HepG2 (cell line): ENCODE results near the gene KMT2E. TPM values are rescaled to one million over a fixed set of nuclear protein-coding genes. Genes with fewer than 3 reads are reported as not detected.

ENCODE experiments used
- ATAC-seq: fragments of 200-7000 bp; cut with Tn5 transposase; 3 replicates; pipeline ENCODE4 v1.9.1; 2020; ENCODE audit warnings: mild to moderate bottlenecking, moderate library complexity
- BruUV-seq: library from RNA; stranded (reverse); fragments of 400-500 nt; replicated peaks from 2 replicates; lab custom pipeline; 2021; lab: Mats Ljungman, UMichigan
- CTCF ChIA-PET: fragments of 300-600 bp; formaldehyde crosslinking; extraction: SDS; loops from one replicate; lab custom pipeline; 2021; ENCODE audit warnings: low total read pairs, inconsistent platforms, low intra/inter-chr PET ratio; lab: Yijun Ruan, JAX
- POLR2A ChIA-PET: fragments of 350-600 bp; sonication (Branson Sonifier 250); formaldehyde crosslinking; loops from one replicate; lab custom pipeline; 2020; ENCODE audit warnings: antibody characterized with exemption, inconsistent platforms; lab: Yijun Ruan, JAX
- DNase-seq: peaks from one replicate; pipeline ENCODE4 v3.0.0-alpha.2; 2015; ENCODE audit warnings: low spot score
- FAIRE-seq: peaks from 3 replicates; lab custom pipeline; 2011; peaks lifted over from hg19 to GRCh38; lab: Jason Lieb, UNC
- H2AFZ ChIP-seq: one replicate; pipeline ENCODE4 v1.6.1; 2011; ENCODE audit warnings: low read length, inconsistent platforms
- H3K27ac ChIP-seq: fragments of 300-600 bp; 3 replicates; pipeline ENCODE4 v1.8.0; 2011; ENCODE audit warnings: mixed run types, mild to moderate bottlenecking, mixed read lengths, low read length, inconsistent platforms; ENCODE audit not compliant: insufficient read depth; ENCODE audit errors: extremely low read length
- H3K27me3 ChIP-seq, 2 experiments: fragments of 200-600 bp in 1 of 2; 2 replicates in 1 of 2; 3 replicates in 1 of 2; pipeline versions ENCODE4 v1.6.0 to v1.8.0; 2011; ENCODE audit warnings: low read length in 2 of 2, mild to moderate bottlenecking in 2 of 2, moderate library complexity in 2 of 2, inconsistent platforms in 1 of 2; ENCODE audit not compliant: insufficient read depth in 2 of 2, control insufficient read depth in 1 of 2
- H3K36me3 ChIP-seq, 2 experiments: fragments of 200-600 bp in 1 of 2; replicated peaks in 1 of 2; 2 replicates in 1 of 2; 3 replicates in 1 of 2; pipeline versions ENCODE4 v1.5.1 to v1.8.0; 2011; ENCODE audit warnings: low read length in 2 of 2, inconsistent platforms in 1 of 2; ENCODE audit not compliant: insufficient read depth in 2 of 2, control insufficient read depth in 1 of 2
- H3K4me1 ChIP-seq: 2 replicates; pipeline ENCODE4 v1.5.1; 2012; ENCODE audit warnings: low read length, inconsistent platforms; ENCODE audit not compliant: insufficient read depth
- H3K4me2 ChIP-seq: 2 replicates; pipeline ENCODE4 v1.6.0; 2011; ENCODE audit warnings: low read depth, low read length, inconsistent platforms
- H3K4me3 ChIP-seq, 3 experiments: fragments of 200-600 bp in 1 of 3; sonication (generic), shearing (Covaris generic) in 1 of 3; replicated peaks in 1 of 3; 2 replicates each; pipeline ENCODE4 v1.5.1; 2011 to 2016; ENCODE audit warnings: low read length in 3 of 3, inconsistent platforms in 2 of 3, low read depth in 2 of 3, mild to moderate bottlenecking in 2 of 3, control low read depth in 1 of 3, mixed read lengths in 1 of 3; ENCODE audit not compliant: insufficient read depth in 1 of 3
- H3K79me2 ChIP-seq: one replicate; pipeline ENCODE4 v1.6.1; 2011; ENCODE audit warnings: low read length, inconsistent platforms; ENCODE audit not compliant: insufficient read depth
- H3K9ac ChIP-seq: 2 replicates; pipeline ENCODE4 v1.6.0; 2011; ENCODE audit warnings: mild to moderate bottlenecking, low read depth, low read length, inconsistent platforms; ENCODE audit not compliant: insufficient read depth
- H3K9me3 ChIP-seq: 2 replicates; pipeline ENCODE4 v1.5.1; 2012; ENCODE audit warnings: mild to moderate bottlenecking, low read length
- H4K20me1 ChIP-seq: 2 replicates; pipeline ENCODE4 v1.6.0; 2011; ENCODE audit warnings: inconsistent platforms, mild to moderate bottlenecking, low read length, moderate library complexity; ENCODE audit not compliant: insufficient read depth
- HOXA7 ChIP-seq: sonication (generic); formaldehyde crosslinking; IDR thresholded peaks from 2 replicates; pipeline ENCODE4 v1.8.1; 2022; ENCODE audit warnings: mild to moderate bottlenecking, missing genetic modification reagents, moderate library complexity
- MBD4 ChIP-seq: IDR thresholded peaks from 2 replicates; pipeline ENCODE4 v1.6.1; 2012; ENCODE audit warnings: low read length, inconsistent platforms, borderline replicate concordance
- NR2F1 ChIP-seq, 2 experiments: fragments of 450-650 bp in 1 of 2; formaldehyde crosslinking in 1 of 2; IDR thresholded peaks; 2 replicates each; pipeline versions ENCODE4 v1.5.0 to v1.6.1; 2016 to 2020; ENCODE audit warnings: mild to moderate bottlenecking in 1 of 2, missing compliant biosample characterization in 1 of 2, missing genetic modification reagents in 1 of 2, moderate library complexity in 1 of 2
- PAF1 ChIP-seq: IDR thresholded peaks from 2 replicates; pipeline ENCODE4 v1.6.1; 2016; ENCODE audit warnings: missing genetic modification reagents, missing compliant biosample characterization
- POLR2G ChIP-seq: fragments of 200-400 bp; formaldehyde crosslinking; IDR thresholded peaks from 2 replicates; pipeline ENCODE4 v1.6.1; 2018; ENCODE audit warnings: mild to moderate bottlenecking, low read depth, low read length, moderate library complexity
- RAD51 ChIP-seq: fragments of 450-650 bp; IDR thresholded peaks from 2 replicates; pipeline ENCODE4 v1.6.1; 2016; ENCODE audit warnings: borderline replicate concordance
- RBFOX2 ChIP-seq: fragments of 200-400 bp; formaldehyde crosslinking; IDR thresholded peaks from 2 replicates; pipeline ENCODE4 v1.6.1; 2017; ENCODE audit warnings: low read depth, mild to moderate bottlenecking, low read length
- RBM22 ChIP-seq: fragments of 200-400 bp; formaldehyde crosslinking; optimal IDR thresholded peaks from 2 replicates; pipeline ENCODE3; 2017; ENCODE audit warnings: mild to moderate bottlenecking, low read length, moderate library complexity
- SIX1 ChIP-seq: sonication (generic); formaldehyde crosslinking; IDR thresholded peaks from 2 replicates; pipeline ENCODE4 v1.4.0; 2020; ENCODE audit warnings: missing genetic modification reagents, borderline replicate concordance
- TBL1XR1 ChIP-seq: fragments of 150-350 bp; IDR thresholded peaks from 2 replicates; pipeline ENCODE4 v1.6.1; 2014; ENCODE audit warnings: borderline replicate concordance, low read length; ENCODE audit not compliant: partially characterized antibody
- TGIF2 ChIP-seq: IDR thresholded peaks from 2 replicates; pipeline ENCODE4 v1.6.1; 2016; ENCODE audit warnings: control low read depth, missing compliant biosample characterization
- ZBTB38 ChIP-seq: sonication (generic); formaldehyde crosslinking; IDR thresholded peaks from 2 replicates; pipeline ENCODE4 v1.5.1; 2020; ENCODE audit warnings: mild to moderate bottlenecking, missing genetic modification reagents
- ZBTB46 ChIP-seq: sonication (generic); formaldehyde crosslinking; IDR thresholded peaks from 2 replicates; pipeline ENCODE4 v1.4.0; 2020; ENCODE audit warnings: mild to moderate bottlenecking, missing genetic modification reagents, borderline replicate concordance
- ZNF121 ChIP-seq: sonication (generic); formaldehyde crosslinking; IDR thresholded peaks from 2 replicates; pipeline ENCODE4 v1.5.0; 2020; ENCODE audit warnings: mild to moderate bottlenecking, missing genetic modification reagents
- ZNF276 ChIP-seq: sonication (generic); formaldehyde crosslinking; IDR thresholded peaks from 2 replicates; pipeline ENCODE4 v1.4.0; 2020; ENCODE audit warnings: mild to moderate bottlenecking, low read depth, missing genetic modification reagents
- ZNF333 ChIP-seq: sonication (generic); formaldehyde crosslinking; IDR thresholded peaks from 2 replicates; pipeline ENCODE4 v1.4.0; 2020; ENCODE audit warnings: mild to moderate bottlenecking, missing genetic modification reagents, borderline replicate concordance
- ZNF574 ChIP-seq: sonication (generic); formaldehyde crosslinking; IDR thresholded peaks from 2 replicates; pipeline ENCODE4 v1.4.0; 2020; ENCODE audit warnings: missing genetic modification reagents
- ZSCAN22 ChIP-seq: sonication (generic); formaldehyde crosslinking; IDR thresholded peaks from 2 replicates; pipeline ENCODE4 v1.4.0; 2020; ENCODE audit warnings: mild to moderate bottlenecking, missing genetic modification reagents
- WGBS: methylation state at CpG from one replicate; pipeline ENCODE4 v1.1.6; 2017; ENCODE audit warnings: low lambda C conversion rate; 5-methylcytosine and 5-hydroxymethylcytosine counted together
- in situ Hi-C: cut with HindIII; loops from 2 replicates; pipeline ENCODE4 v1.10.0; 2017; ENCODE audit warnings: low pct_unique_long_range_greater_than_20kb; ENCODE audit not compliant: extremely low pct_ligation_motif_present
- intact Hi-C: fragments of 100-400 bp; cut with micrococcal nuclease; formaldehyde crosslinking; loops from one replicate; pipeline ENCODE4 v1.10.0; 2022; ENCODE audit not compliant: unreplicated experiment
- polyA plus RNA-seq, 8 experiments: library from polyadenylated mRNA; depleted of rRNA in 3 of 8; stranded (reverse) in 7 of 8; unstranded in 1 of 8; fragments of >200 nt; fragmentation: Illumina TruSeq in 4 of 8; extraction: Trizol in 4 of 8; gene quantifications; 2 replicates each; pipeline versions ENCODE4 v1.2.1 to v1.2.3, GENCODE V29; 2011 to 2016; ENCODE audit warnings: low read depth in 4 of 8, missing spikeins in 1 of 8, mixed read lengths in 1 of 8; ENCODE audit not compliant: insufficient read depth in 1 of 8
- total RNA-seq, 5 experiments: library from RNA; depleted of rRNA; stranded (reverse); fragments of >200 nt; fragmentation: Illumina TruSeq; extraction: Trizol; gene quantifications; 2 replicates each; pipeline ENCODE4 v1.2.3, GENCODE V29; 2016; ENCODE audit warnings: low read depth in 1 of 5

KMT2E gene
- total and polyA plus RNA-seq, 2 of the 13 experiments (the other 11 are each of a cell fraction or from before 2014, with no cell fraction given): 6.3 to 24.4 TPM

GRCh38 chr7:105000927-105001336 is 13.1 kb upstream of the KMT2E start (continued):
- TF ChIP-seq ZNF574 (CRISPR knock-in tag) (no peak), ZBTB38 (0 out of 2 replicates have a peak, but pooled peaks have one; percentile 54), POLR2G (0 out of 2 replicates have a peak, but pooled peaks have one; percentile 31), PAF1 (CRISPR knock-in tag) (0 out of 2 replicates have a peak, but pooled peaks have one; percentile 32), RBFOX2 (peak; percentile 53; the same call in 1 of the 2 replicates), MBD4 (no peak), ZNF333 (CRISPR knock-in tag) (no peak), TGIF2 (no peak), NR2F1 (CRISPR knock-in tag; IDR thresholded peaks at IDR 0.05) (no peak), RBM22 (peak; percentile 44), SIX1 (no peak)

- H3K4me1 ChIP-seq: peaks cover 78% of the 10 kb centered on the region
- in situ Hi-C loops (no loop called here), intact Hi-C loops (no loop called here)
- H3K27ac ChIP-seq: no peak overlapping the region
- DNase-seq (no peak), FAIRE-seq (no peak), ATAC-seq (no peak)
- peaks cover 5 to 27% of the 10 kb centered on the region in 2 experiments; a peak in 3 of 5 replicates for H3K36me3 ChIP-seq
- no peak overlapping the region for H3K4me3 ChIP-seq
- H3K27me3 ChIP-seq: no peaks in the 10 kb centered on the region
- no peak overlapping the region for H2AFZ ChIP-seq
- no peak overlapping the region for H3K4me2 ChIP-seq
- no peaks in the 10 kb centered on the region for H3K9me3 ChIP-seq
- TF ChIP-seq HOXA7 (no peak), ZSCAN22 (CRISPR knock-in tag) (no peak), ZNF276 (CRISPR knock-in tag) (no peak), ZBTB46 (CRISPR knock-in tag) (no peak), ZNF121 (CRISPR knock-in tag) (peak; percentile 89), RAD51 (no peak), TBL1XR1 (no peak)
- no peak overlapping the region for H3K9ac ChIP-seq
- peaks cover 99% of the 10 kb centered on the region for H4K20me1 ChIP-seq
- WGBS: 99% methylated on average over 5 of the region's 5 CpGs
- BruUV-seq: no TSS peak
- CTCF ChIA-PET: no interaction called here
- H3K79me2 ChIP-seq: peaks cover 95% of the 10 kb centered on the region
- POLR2A ChIA-PET: interaction anchor here (1.3 kb wide), 1 partner anchor 10 kb away, joined by 4 read pairs; no protein-coding TSS in a partner anchor
These were observed 12.3 kb upstream of the KMT2E start for GRCh38 chr7:105001652-105002184.
